ENCODE results near the gene ZNF835. TPM values are rescaled to one million over a fixed set of nuclear protein-coding genes. Genes with fewer than 3 reads are reported as not detected.

The ZNF835 gene
- not detected in 2 replicates for total RNA-seq

DNA sequence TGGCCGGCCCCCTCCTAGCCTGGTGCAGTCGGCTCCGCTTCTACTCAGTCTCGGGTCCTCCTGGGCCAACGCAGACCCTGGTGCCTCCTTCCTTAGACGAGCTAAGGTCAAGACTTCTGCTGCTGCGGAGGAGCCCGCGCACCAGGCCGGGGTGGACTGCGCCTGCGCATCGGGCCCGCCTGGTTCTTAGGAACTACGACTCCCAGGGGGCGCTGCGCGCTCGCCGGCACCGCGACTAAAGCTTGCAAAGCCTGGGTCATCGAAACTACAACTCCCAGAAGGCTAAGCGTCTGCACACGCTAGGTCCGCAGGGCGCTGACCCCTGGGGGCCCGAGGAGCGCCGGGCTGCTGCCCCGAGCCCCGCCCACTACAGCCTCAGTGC is at the start of gene ZNF835:
Gene ZNF835 (minus strand): TSS at position 145 of the 382 bp plus-strand sequence. CDS start 6,559 bp downstream, outside the sequence.

DNA sequence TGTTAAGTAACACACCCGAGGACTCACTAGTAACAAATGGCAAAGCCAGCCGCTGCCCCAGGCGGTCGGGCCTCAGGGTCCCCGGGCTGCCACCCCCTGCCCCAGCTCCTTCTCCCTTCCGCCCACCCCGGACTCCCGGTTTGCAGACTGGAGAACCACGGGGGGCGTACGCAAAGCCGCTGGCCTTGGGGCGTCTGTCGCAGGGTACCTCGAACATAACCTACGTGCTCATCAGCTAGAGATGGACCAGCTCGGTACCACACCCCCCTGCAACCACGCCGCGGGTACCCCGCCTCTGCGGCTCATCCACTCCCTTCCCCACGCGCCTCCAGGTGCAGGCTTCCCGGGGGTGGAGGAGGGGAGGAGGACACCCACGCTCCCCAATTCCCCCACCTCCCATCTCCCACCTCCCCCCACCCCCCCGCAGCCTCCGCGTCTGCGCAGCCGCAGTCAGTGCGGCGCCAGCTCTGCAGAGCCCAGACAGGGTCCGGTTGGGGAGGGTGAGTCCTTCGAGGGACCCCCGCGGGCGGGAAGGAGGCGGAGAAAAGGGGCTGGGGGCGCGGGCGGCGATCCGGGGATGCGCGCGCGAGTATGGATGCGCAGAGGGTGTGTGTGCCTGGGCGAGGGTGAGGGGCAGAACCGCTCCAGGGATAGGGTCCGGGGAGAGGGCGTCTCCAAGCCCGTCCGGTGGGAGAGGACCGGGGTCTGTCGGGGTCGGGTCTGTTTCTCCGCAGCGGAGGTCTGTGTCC is 28.7 kb downstream of the ZNF835 start, which contains the start of gene SMIM17:
Gene SMIM17 (plus strand): TSS at position 449 of the 749 bp plus-strand sequence. CDS start 2,509 bp downstream, outside the sequence.

Other genes with a start within 250 kb of the ZNF835 start
- 0.71 and 0.86 TPM in 2 replicates for gene ZNF667, start 194.4 kb downstream of the ZNF835 start, total RNA-seq
- gene ZNF471, start 163.9 kb downstream of the ZNF835 start, total RNA-seq, result 0.71 and 1.2 TPM in 2 replicates
- 2.9 and 8.0 TPM in 2 replicates for gene ZFP28, start 132.8 kb downstream of the ZNF835 start, total RNA-seq
- gene ZNF470, start 104.3 kb downstream of the ZNF835 start, total RNA-seq, result 1.2 TPM in 2 replicates
- gene ZNF71, start 76.5 kb downstream of the ZNF835 start, total RNA-seq, result 3.5 and 4.4 TPM in 2 replicates
- 0.18 TPM in 1 of 2 replicates, not detected in the other for gene SMIM17, start 28.6 kb downstream of the ZNF835 start, total RNA-seq
- gene PEG3, start 169.0 kb upstream of the ZNF835 start, total RNA-seq, result 0.29 TPM in 1 of 2 replicates, not detected in the other
- gene ZIM2, start 169.0 kb upstream of the ZNF835 start, total RNA-seq, result not detected in 2 replicates